Prostate gland (tissue), 2 donors: ENCODE results near the gene PTER. TPM values are rescaled to one million over a fixed set of nuclear protein-coding genes. Genes with fewer than 3 reads are reported as not detected.

Experiments used
- DNase-seq: peaks from one replicate; pipeline ENCODE4 v3.0.0-alpha.2; 2019; ENCODE audit warnings: low spot score
- H3K27ac ChIP-seq, 2 donors: fragments of 200-600 bp; sonication (generic); 2 replicates each; pipeline ENCODE4 v1.5.1; 2017 to 2019
- H3K27me3 ChIP-seq: fragments of 200-600 bp; sonication (generic); replicated peaks from 2 replicates; pipeline ENCODE4 v1.5.1; 2019; ENCODE audit not compliant: insufficient read depth
- H3K36me3 ChIP-seq, 2 donors: fragments of 200-600 bp; sonication (generic); 1 replicate in 1 of 2; 2 replicates in 1 of 2; pipeline versions ENCODE4 v1.5.1 to v1.8.1; 2017 to 2019
- H3K4me1 ChIP-seq: fragments of 200-600 bp; sonication (generic); replicated peaks from 2 replicates; pipeline ENCODE4 v1.5.1; 2019
- H3K4me3 ChIP-seq, 2 donors: fragments of 200-600 bp; sonication (generic); 2 replicates each; pipeline ENCODE4 v1.5.1; 2017 to 2019
- H3K9me3 ChIP-seq: fragments of 200-600 bp; sonication (generic); 2 replicates; pipeline ENCODE4 v1.5.1; 2017
- CTCF ChIP-seq, 4 experiments: fragments of 200-600 bp in 2 of 4; fragments of 450-650 bp in 2 of 4; sonication (generic) in 2 of 4; IDR thresholded peaks; 1 replicate in 3 of 4; 2 replicates in 1 of 4; pipeline ENCODE4 v1.5.1; 2016 to 2019; ENCODE audit warnings: antibody characterized with exemption in 4 of 4, mild to moderate bottlenecking in 2 of 4, moderate library complexity in 2 of 4
- POLR2A ChIP-seq: fragments of 450-650 bp; IDR thresholded peaks from one replicate; pipeline ENCODE4 v1.6.1; 2016; ENCODE audit warnings: antibody characterized with exemption, mild to moderate bottlenecking
- POLR2AphosphoS5 ChIP-seq: sonication (generic); formaldehyde crosslinking; IDR thresholded peaks from one replicate; pipeline ENCODE4 v1.6.1; 2017; ENCODE audit warnings: antibody characterized with exemption
- WGBS: methylation state at CpG from one replicate; pipeline ENCODE4 v1.1.5; 2018; 5-methylcytosine and 5-hydroxymethylcytosine counted together
- intact Hi-C: fragments of 100-400 bp; cut with DNase I; formaldehyde crosslinking; loops from one replicate; pipeline ENCODE4 v1.14.2; 2022
- total RNA-seq, 2 donors: library from RNA; depleted of rRNA; stranded (reverse); fragments of >200 nt; gene quantifications; one replicate each; pipeline ENCODE4 v1.1.0, GENCODE V29; 2016

The PTER gene
- total RNA-seq, 2 donors from 2014 or later, result 10.4 to 18.8 TPM

- Histone ChIP-seq H3K4me1 (no peaks in the 10 kb centered on the region), H3K27me3 (no peaks in the 10 kb centered on the region), H3K4me3 (peak overlapping the region; percentile 34 to 48), H3K36me3 (no peaks in the 10 kb centered on the region), H3K9me3 (no peaks in the 10 kb centered on the region), H3K27ac (peak overlapping the region; percentile 65 to 76)
- intact Hi-C loops, result no loop called here
- WGBS, result 9% methylated on average over 9 of the region's 9 CpGs
- TF ChIP-seq POLR2A (no peak), POLR2AphosphoS5 (no peak)
- DNase-seq, result no peak
Measured at GRCh38 chr10:16436367-16436757, 448 bp upstream of the PTER start.

- TF ChIP-seq POLR2AphosphoS5, result no peak
- TF ChIP-seq CTCF (IDR thresholded peaks at IDR 0.05), result no peak
- no peak for TF ChIP-seq POLR2A
- Histone ChIP-seq H3K4me1 (no peaks in the 10 kb centered on the region), H3K36me3 (no peaks in the 10 kb centered on the region), H3K27me3 (no peaks in the 10 kb centered on the region), H3K4me3 (peak overlapping the region; percentile 34 to 48), H3K9me3 (no peaks in the 10 kb centered on the region), H3K27ac (no peak overlapping the region)
- no peak for DNase-seq
- 94% methylated on average over 5 of the region's 5 CpGs for WGBS
- intact Hi-C loops, result no loop called here
Measured at GRCh38 chr10:16437540-16437894, 707 bp downstream of the PTER start.

DNA sequence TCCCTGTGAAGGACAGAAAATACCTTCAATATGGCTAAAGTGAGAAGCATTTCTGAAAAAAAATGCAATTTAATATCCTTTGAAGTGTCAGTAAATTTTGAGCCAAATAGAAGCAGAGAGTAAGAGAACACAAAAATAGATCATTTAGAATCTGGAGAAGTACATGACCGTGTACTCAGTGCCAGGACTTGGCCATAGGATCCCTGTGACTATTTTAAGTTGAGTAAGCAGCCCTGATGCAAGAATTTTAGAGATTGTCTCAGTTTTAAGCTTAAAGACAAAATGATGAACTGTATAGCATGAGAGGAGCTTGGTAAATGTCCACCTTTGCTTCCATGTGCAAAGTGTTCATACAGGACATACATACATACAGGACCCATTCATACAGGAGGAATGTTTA, 2.5 kb downstream of the PTER start:
- WGBS, result 55% methylated on average over 1 of the region's 1 CpG
- no peak for DNase-seq
- Histone ChIP-seq H3K36me3 (no peaks in the 10 kb centered on the region), H3K27me3 (no peaks in the 10 kb centered on the region), H3K4me1 (no peaks in the 10 kb centered on the region), H3K27ac (no peak overlapping the region), H3K4me3 (no peak overlapping the region), H3K9me3 (no peaks in the 10 kb centered on the region)
- TF ChIP-seq POLR2A (no peak), CTCF (IDR thresholded peaks at IDR 0.05) (no peak), POLR2AphosphoS5 (no peak)
- intact Hi-C loops, result no loop called here

DNA sequence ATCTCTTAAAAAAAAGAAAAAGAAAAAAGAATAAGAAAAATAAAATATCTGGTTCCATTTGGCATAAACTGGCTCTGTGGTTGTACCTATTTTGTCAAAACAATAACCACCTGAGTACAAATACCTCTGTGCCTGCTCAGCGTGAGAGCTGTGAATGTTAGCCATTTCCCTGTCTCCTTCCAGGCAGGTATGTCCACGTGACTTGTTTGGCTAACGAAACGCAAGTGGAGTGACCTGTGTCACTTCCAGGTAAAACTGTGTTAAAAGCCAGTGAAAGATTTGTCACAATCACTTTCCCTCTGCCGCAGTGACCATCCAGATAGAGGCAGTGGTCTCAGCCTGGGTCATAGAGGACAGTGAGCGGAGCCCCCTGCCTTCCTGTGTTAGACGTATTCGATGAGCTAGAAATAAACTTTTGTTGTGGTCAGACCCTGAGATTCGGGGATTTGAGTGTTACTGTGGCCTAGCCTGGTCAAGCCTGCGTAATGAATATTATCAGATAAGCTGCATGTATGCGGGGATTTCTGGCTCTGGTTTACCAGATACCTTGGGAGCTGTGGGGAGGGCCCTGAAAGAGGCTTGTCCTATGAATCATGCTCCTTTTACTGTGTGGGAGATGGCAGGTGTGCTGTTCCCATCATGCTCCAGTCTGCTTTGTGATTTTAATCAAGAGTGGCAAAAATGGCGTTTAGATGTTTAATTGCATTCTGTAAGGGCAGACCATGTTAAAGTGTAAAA, 3.8 kb downstream of the PTER start:
- Histone ChIP-seq H3K27me3 (no peaks in the 10 kb centered on the region), H3K4me3 (no peak overlapping the region), H3K4me1 (no peaks in the 10 kb centered on the region), H3K27ac (peak overlapping the region; percentile 14 to 45), H3K9me3 (no peaks in the 10 kb centered on the region), H3K36me3 (no peaks in the 10 kb centered on the region)
- 58% methylated on average over 12 of the region's 12 CpGs for WGBS
- intact Hi-C loops, result no loop called here
- no peak for TF ChIP-seq POLR2A
- no peak for TF ChIP-seq CTCF (IDR thresholded peaks at IDR 0.05)
- no peak for TF ChIP-seq POLR2AphosphoS5
- DNase-seq, result peak; percentile 34

DNA sequence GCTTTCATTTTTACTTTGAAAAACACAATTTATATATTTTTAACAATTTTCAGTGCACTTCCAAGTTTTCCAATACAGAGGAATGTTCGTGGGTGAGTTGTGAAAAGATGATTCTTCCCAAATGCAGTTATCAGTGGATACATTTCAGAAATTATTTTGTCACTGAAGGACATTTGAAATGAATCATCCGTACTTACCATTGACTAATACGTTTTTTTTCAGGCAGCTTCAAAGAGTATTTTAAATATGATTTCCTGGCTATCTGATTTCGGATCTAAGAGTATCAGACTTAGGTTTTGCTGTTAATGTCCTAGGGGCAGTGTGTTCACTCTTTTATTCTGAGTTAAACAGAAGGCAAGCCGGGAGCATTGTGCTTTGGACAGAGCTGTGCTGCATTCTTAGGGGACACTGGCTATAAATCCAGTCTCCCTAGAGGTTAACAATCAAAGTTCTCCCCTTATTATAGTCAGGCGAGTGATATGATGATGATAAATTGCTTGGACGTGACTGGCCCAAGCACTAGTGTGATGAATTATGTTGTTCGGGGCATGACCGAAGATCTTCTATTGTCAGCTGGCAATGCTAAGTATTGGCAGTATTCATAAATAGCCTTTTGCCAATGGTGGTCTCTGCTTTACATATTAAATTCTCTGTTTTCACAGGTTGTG, 4.5 kb downstream of the PTER start:
- TF ChIP-seq POLR2A (no peak), CTCF (IDR thresholded peaks at IDR 0.05) (no peak), POLR2AphosphoS5 (no peak)
- Histone ChIP-seq H3K4me1 (no peaks in the 10 kb centered on the region), H3K4me3 (no peak overlapping the region), H3K27me3 (no peaks in the 10 kb centered on the region), H3K36me3 (no peaks in the 10 kb centered on the region), H3K9me3 (no peaks in the 10 kb centered on the region), H3K27ac (peak overlapping the region in 1 of 2 donors; percentile 45)
- DNase-seq, result no peak
- intact Hi-C loops, result no loop called here
- 25% methylated on average over 9 of the region's 9 CpGs for WGBS
